Transverse colon (tissue), 4 donors: Measurements from ENCODE around the gene ANAPC4. TPM values are rescaled to one million over a fixed set of nuclear protein-coding genes. Genes with fewer than 3 reads are reported as not detected.

Experiments
- DNase-seq: peaks from one replicate; pipeline ENCODE4 v3.0.0-alpha.2; 2019
- H3K27ac ChIP-seq, 4 donors: fragments of 200-600 bp; sonication (generic); 2 replicates each; pipeline ENCODE4 v1.5.1; 2016 to 2018; ENCODE audit warnings: inconsistent platforms in 4 of 4
- H3K27me3 ChIP-seq: fragments of 200-600 bp; sonication (generic); 2 replicates; pipeline ENCODE4 v1.5.1; 2017; ENCODE audit warnings: inconsistent platforms
- H3K36me3 ChIP-seq, 4 donors: fragments of 200-600 bp; sonication (generic); 2 replicates each; pipeline ENCODE4 v1.5.1; 2017 to 2019; ENCODE audit warnings: inconsistent platforms in 4 of 4
- H3K4me1 ChIP-seq, 4 donors: fragments of 200-600 bp; sonication (generic); 2 replicates each; pipeline ENCODE4 v1.5.1; 2017 to 2020; ENCODE audit warnings: inconsistent platforms in 4 of 4
- H3K4me3 ChIP-seq, 4 donors: fragments of 200-600 bp; sonication (generic); 1 replicate in 1 of 4; 2 replicates in 3 of 4; pipeline versions ENCODE4 v1.5.1 to v1.6.1; 2017 to 2019; ENCODE audit warnings: inconsistent platforms in 4 of 4
- H3K9me3 ChIP-seq, 2 donors: fragments of 200-600 bp; sonication (generic); 2 replicates each; pipeline ENCODE4 v1.5.1; 2017 to 2019; ENCODE audit warnings: inconsistent platforms in 2 of 2
- CTCF ChIP-seq, 5 experiments: fragments of 200-600 bp in 3 of 5; fragments of 450-650 bp in 2 of 5; sonication (generic) in 3 of 5; IDR thresholded peaks; 1 replicate in 2 of 5; 2 replicates in 3 of 5; pipeline ENCODE4 v1.5.1; 2016 to 2017; ENCODE audit warnings: antibody characterized with exemption in 5 of 5, inconsistent platforms in 3 of 5, mild to moderate bottlenecking in 2 of 5, moderate library complexity in 1 of 5
- EP300 ChIP-seq: sonication (generic); formaldehyde crosslinking; IDR thresholded peaks from one replicate; pipeline ENCODE4 v1.6.1; 2017; ENCODE audit warnings: antibody characterized with exemption, low read depth
- POLR2A ChIP-seq: fragments of 450-650 bp; IDR thresholded peaks from one replicate; pipeline ENCODE4 v1.6.1; 2016; ENCODE audit warnings: antibody characterized with exemption, mild to moderate bottlenecking, moderate library complexity
- POLR2AphosphoS5 ChIP-seq, 3 donors: sonication (generic); formaldehyde crosslinking; IDR thresholded peaks; one replicate each; pipeline ENCODE4 v1.6.1; 2016; ENCODE audit warnings: antibody characterized with exemption in 3 of 3
- WGBS, 2 donors: methylation state at CpG; one replicate each; pipeline ENCODE4 v1.1.5; 2018; ENCODE audit warnings: low coverage in 1 of 2; 5-methylcytosine and 5-hydroxymethylcytosine counted together
- in situ Hi-C, 4 donors: fragments of 200-750 bp; cut with MboI; loops; one replicate each; pipeline versions ENCODE4 v1.15.0 to v1.15.1; 2017; ENCODE audit warnings: low sequenced_read_pairs in 3 of 4, low pct_ligation_motif_present in 1 of 4, low pct_unique_long_range_greater_than_20kb in 1 of 4
- intact Hi-C: fragments of 100-400 bp; cut with DNase I; formaldehyde crosslinking; loops from one replicate; pipeline ENCODE4 v1.15.1; 2023; ENCODE audit warnings: low total_unique reads
- total RNA-seq, 4 donors: library from RNA; depleted of rRNA; stranded (reverse); fragments of >200 nt; gene quantifications; one replicate each; pipeline ENCODE4 v1.1.0, GENCODE V29; 2016

The ANAPC4 gene
- total RNA-seq, 4 donors from 2014 or later = 27.7 to 48.0 (median 36.4) TPM

GRCh38 chr4:25343671-25344070 is 33.4 kb upstream of the ANAPC4 start:
- in situ Hi-C loops = no loop called here
- WGBS, 2 donors = 90 to 100% methylated on average over 2 of the region's 2 CpGs
- Histone ChIP-seq H3K4me3 (no peak overlapping the region), H3K27me3 (no peaks in the 10 kb centered on the region), H3K9me3 (no peaks in the 10 kb centered on the region), H3K4me1 (no peaks in the 10 kb centered on the region), H3K27ac (no peak overlapping the region), H3K36me3 (peaks cover 0 to under 1% (median 0%) of the 10 kb centered on the region in 4 donors)
- intact Hi-C loops = no loop called here
- TF ChIP-seq EP300 (no peak), POLR2AphosphoS5 (IDR thresholded peaks at IDR 0.05) (no peak), POLR2A (no peak), CTCF (IDR thresholded peaks at IDR 0.05) (no peak)
- DNase-seq = no peak

GRCh38 chr4:25345744-25346143 is 31.3 kb upstream of the ANAPC4 start:
- in situ Hi-C loops = no loop called here

GRCh38 chr4:25346913-25347312 is 30.1 kb upstream of the ANAPC4 start:
- no peaks in the 10 kb centered on the region for H3K4me1 ChIP-seq
- DNase-seq = no peak
- intact Hi-C loops = no loop called here
- WGBS, 2 donors = 78 to 81% methylated on average over 3 of the region's 3 CpGs
- in situ Hi-C loops = no loop called here
- no peaks in the 10 kb centered on the region for H3K9me3 ChIP-seq
- no peaks in the 10 kb centered on the region for H3K27me3 ChIP-seq
- no peak overlapping the region for H3K27ac ChIP-seq
- H3K36me3 ChIP-seq = peaks cover 0 to 6% (median 0%) of the 10 kb centered on the region in 4 donors
- H3K4me3 ChIP-seq = no peak overlapping the region
- TF ChIP-seq CTCF (IDR thresholded peaks at IDR 0.05) = no peak
- no peak for TF ChIP-seq EP300
- TF ChIP-seq POLR2A = no peak
- TF ChIP-seq POLR2AphosphoS5 (IDR thresholded peaks at IDR 0.05) = no peak

More at GRCh38 chr4:25345744-25346143, 31.3 kb upstream of the ANAPC4 start:
- WGBS, 2 donors = 79 to 100% methylated on average over 1 to 5 of the region's 5 CpGs
- Histone ChIP-seq H3K27ac (no peak overlapping the region), H3K36me3 (peaks cover 0 to 3% (median 0%) of the 10 kb centered on the region in 4 donors), H3K9me3 (no peaks in the 10 kb centered on the region), H3K27me3 (no peaks in the 10 kb centered on the region), H3K4me3 (no peak overlapping the region), H3K4me1 (no peaks in the 10 kb centered on the region)
- TF ChIP-seq CTCF (IDR thresholded peaks at IDR 0.05) (no peak), POLR2A (no peak), POLR2AphosphoS5 (IDR thresholded peaks at IDR 0.05) (no peak), EP300 (no peak)
- no peak for DNase-seq
- intact Hi-C loops = no loop called here

- no peak for DNase-seq
- intact Hi-C loops (no loop called here), in situ Hi-C loops (no loop called here)
- Histone ChIP-seq H3K36me3 (peaks cover 0 to 6% (median 0%) of the 10 kb centered on the region in 4 donors), H3K27me3 (no peaks in the 10 kb centered on the region), H3K27ac (no peak overlapping the region), H3K4me3 (no peak overlapping the region), H3K9me3 (no peaks in the 10 kb centered on the region), H3K4me1 (no peaks in the 10 kb centered on the region)
- TF ChIP-seq POLR2AphosphoS5 (IDR thresholded peaks at IDR 0.05) (no peak), EP300 (no peak), POLR2A (no peak), CTCF (IDR thresholded peaks at IDR 0.05) (no peak)
- 77 to 100% methylated on average over 2 of the region's 2 CpGs for WGBS, 2 donors
Observed at GRCh38 chr4:25347473-25347872, 29.6 kb upstream of the ANAPC4 start.
